Measurements from ENCODE around the gene CARM1.

CARM1 gene

DNA sequence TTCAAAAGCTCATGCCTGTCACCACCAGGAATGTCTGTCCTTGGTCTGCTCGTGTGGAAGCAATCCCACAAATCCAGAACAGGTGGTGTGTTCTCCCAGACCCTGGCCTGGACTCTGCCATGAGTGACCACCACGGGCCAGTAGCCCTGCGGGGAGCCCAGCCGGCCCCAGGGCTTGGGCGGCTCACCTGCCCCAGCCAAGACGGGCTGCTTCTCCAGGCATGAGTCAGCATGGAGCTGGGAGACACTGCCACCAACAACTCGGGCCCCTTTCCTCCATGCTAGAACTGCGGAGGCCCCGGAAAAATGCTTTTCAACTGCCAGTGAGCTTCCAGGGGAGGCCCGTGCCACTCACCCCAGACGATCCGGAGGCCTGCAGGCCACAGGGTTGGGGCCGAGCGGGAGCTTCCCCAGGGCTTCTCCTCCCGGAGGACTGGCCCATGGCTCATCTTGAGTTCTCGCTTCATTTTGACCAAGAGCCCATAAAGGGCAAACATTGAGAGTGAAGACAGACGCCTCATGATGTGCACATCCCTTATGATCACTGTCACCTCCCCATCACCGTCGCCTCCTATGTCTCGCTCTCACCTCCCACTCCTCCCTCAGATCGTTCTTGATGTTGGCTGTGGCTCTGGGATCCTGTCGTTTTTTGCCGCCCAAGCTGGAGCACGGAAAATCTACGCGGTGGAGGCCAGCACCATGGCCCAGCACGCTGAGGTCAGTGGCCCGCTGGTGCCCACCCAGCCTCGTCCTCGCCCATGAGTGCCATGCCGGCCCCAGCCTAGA, 40.4 kb downstream of the CARM1 start:
- no peak for DNase-seq

DNA sequence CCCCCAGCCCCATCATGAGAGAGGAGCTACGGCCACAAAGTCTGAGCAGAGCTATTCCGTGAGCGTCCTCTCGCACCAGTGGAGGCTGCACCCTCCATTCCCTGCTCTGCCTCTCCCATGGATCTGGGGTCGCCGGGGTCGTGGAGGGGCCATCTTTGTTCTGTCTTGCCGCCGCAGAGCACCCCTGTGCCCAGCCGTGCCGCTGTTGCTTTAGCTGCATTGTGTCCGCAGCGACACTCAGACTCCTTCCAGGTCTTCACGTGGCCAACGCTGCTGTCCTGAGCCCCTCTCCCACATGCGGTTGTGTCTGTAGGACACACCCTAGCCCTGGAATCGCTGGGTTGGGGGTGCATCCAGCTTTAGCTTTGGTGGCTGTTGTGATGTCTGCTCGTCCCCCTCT, 41.3 kb downstream of the CARM1 start:
- DNase-seq = no peak

DNA sequence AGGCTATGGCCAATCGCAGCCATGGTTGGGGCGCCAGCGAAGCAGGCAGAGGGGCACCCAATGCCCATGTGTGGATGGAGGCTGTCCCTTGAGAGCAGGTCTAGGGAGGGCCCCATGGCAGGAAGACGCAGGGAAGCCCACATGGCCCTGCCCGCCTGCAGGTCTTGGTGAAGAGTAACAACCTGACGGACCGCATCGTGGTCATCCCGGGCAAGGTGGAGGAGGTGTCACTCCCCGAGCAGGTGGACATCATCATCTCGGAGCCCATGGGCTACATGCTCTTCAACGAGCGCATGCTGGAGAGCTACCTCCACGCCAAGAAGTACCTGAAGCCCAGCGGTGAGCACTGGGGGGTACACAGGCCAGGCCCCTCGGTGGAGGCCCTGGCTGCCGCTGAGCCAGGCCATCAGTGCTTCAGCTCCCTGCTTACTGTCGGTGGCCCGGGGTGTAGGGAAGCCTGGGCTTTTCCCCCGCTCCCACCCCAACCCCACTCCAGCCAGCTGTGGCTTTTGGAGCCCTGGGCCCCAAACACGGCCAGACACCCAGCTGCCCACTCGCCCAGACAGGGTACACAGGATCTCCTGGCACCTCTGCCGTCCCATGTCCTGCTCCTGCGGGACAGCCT, 42.5 kb downstream of the CARM1 start:
- DNase-seq = no peak

DNA sequence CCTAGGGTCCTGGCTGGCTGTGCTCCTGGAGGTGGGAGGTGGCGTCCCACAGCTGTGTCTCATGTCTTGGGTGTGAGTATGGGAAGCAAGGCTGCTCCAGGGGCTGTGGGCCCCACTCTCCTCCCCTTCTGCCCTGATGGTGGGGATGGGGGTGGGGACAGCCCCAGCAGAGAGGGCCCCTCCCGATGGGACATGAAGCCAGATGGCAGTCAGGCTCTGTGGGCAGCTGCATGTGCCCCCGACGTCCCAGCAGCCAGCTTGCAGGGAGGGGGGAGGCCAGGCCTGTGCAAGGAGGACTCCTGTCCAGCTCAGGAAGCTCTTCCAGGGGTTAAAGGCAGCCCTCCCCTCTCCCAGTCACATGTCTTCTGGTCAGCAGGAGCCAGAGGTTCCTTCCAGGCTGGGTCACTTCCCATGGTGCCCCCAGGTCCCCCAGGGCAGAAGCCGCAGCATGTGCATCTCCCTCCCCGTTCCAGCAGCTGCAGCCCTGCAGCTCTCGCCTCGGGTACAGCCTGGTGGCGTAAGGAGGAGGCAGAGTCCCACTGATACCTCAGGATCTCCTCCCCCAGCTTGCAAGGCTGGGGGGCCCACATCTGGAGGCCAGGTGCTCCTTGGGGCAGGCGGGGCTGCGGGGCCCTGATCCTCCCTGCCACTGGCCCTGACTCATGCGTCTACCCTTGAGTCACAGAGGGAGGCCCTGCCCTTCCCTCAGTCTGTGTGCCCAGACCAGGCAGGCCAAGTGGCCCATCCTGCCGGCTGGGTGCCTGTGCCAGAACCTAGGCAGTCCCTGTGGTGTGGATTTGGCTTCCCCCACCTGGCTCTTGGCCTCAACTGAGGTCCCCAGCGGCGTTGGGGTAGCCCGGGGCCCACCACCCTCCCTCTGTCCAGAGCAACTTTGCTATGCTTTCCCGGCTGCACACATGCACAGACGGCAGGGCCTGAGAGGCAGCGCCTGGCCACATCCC, 44.1 kb downstream of the CARM1 start:
- DNase-seq = no peak

DNA sequence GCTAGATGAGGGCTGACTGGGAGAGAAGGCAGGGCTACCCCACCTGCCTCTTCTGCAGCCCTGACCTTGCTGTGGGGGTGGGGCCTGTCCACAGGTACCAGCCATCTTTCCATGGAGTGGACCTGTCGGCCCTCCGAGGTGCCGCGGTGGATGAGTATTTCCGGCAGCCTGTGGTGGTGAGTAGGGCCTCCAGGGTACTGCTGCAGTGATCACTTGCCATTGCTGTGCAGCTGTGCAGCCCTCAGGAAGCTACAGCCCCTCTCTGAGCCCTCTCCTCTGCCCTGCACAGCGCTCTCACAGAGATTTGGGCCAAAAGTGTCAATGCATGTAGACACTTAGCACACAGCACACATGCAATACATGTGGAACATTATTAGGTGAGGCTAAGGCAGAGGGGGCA, 45.2 kb downstream of the CARM1 start:
- DNase-seq = no peak

DNA sequence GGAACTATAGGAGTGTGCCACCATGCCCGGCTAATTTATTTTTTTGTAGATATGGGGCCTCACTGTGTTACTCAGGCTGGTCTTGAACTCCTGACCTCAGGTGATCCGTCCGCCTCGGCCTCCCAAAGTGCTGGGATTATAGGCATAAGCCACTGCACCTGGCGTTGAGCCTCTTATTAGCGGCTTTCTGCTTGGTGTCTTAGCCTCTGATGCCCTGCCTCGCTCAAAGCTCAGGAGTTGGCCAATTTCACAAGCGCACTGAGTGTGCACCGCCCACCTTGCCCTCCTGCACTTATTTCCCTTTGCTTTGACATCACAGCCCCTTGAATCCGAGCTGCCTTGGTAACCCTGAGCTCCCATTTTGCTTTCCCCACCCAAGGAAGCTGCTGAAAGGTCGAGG, 47.0 kb downstream of the CARM1 start:
- no peak for DNase-seq

DNA sequence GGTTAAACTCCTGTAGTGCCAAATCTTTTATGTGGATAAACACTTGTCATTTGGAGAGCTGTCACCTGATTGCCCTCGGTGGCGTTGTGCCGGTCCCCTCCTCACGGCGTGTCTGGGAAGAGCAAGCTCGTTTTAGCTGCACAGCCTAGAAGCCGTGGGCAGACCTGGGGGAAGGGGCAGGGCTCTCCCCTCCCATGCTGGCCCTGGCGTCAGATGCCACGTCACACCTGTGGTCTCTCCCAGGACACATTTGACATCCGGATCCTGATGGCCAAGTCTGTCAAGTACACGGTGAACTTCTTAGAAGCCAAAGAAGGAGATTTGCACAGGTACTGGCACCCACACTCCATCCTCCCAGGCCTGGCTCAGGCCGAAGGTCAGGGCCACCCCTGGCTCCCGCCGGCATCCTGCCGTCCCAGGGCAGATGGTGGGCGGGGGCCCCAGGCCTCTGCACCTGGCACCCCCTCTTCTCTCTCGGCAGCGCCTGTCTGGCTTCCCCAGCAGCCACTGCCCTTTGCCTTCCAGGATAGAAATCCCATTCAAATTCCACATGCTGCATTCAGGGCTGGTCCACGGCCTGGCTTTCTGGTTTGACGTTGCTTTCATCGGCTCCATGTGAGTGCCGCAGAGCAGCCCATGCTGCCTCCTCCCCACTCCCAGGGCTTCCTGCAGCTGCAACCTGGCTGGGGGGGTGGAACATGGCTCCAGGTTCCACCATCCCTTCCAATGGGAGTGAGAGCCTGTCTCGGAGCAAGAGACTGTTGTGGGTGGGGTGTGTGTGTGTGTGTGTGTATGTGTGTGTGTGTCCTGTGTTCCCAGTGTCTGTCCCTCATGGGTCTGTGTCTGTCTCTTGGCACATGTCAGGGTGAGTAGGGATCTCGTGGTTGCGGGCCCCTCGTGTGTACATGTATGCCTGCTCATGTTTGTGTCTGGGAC, 48.3 kb downstream of the CARM1 start:
- DNase-seq = peak; percentile 74

DNA sequence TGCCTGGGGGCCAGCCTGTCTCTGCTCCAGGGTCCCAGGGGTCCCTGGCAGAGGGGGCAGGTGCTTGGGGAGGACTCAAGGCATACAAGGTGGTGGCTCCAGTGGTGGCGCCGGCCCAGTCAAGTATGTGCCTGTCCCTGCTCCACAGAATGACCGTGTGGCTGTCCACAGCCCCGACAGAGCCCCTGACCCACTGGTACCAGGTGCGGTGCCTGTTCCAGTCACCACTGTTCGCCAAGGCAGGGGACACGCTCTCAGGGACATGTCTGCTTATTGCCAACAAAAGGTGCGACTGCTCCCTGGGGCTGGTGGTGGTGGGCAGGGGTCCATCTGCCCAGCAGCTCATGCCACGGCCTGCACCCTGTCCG, 48.9 kb downstream of the CARM1 start:
- DNase-seq = no peak

DNA sequence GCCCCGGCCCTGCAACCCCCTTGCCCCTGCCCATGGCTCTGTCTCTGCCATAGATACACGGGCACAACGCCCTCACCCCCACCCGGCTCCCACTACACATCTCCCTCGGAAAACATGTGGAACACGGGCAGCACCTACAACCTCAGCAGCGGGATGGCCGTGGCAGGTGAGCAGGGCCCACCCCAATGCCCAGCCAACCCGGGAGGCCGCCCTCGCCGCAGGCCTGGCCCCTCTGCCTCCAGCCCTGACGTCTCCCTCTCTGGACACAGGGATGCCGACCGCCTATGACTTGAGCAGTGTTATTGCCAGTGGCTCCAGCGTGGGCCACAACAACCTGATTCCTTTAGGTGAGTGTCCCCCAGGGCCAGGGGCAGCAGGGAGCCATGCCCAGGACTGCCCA, 49.4 kb downstream of the CARM1 start:
- no peak for DNase-seq

DNA sequence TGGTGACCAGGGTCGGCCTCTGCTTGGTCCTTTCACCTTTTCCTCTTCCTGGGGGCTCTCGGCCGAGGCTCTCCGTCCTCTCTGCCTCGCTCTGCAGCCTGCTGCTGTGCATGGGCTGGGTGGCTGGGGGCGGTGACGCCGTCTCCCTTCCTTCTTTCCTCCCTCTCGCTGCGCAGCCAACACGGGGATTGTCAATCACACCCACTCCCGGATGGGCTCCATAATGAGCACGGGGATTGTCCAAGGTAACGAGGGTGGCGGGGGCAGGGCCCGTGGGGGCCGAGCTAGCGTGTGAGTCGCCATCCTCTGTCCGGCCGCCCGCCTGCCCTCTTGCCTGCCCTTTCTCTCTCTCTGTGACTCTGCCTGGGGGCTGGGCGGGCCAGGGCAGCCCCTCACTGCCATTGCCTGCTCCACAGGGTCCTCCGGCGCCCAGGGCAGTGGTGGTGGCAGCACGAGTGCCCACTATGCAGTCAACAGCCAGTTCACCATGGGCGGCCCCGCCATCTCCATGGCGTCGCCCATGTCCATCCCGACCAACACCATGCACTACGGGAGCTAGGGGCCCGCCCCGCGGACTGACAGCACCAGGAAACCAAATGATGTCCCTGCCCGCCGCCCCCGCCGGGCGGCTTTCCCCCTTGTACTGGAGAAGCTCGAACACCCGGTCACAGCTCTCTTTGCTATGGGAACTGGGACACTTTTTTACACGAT, 50.0 kb downstream of the CARM1 start:
- DNase-seq = no peak

DNA sequence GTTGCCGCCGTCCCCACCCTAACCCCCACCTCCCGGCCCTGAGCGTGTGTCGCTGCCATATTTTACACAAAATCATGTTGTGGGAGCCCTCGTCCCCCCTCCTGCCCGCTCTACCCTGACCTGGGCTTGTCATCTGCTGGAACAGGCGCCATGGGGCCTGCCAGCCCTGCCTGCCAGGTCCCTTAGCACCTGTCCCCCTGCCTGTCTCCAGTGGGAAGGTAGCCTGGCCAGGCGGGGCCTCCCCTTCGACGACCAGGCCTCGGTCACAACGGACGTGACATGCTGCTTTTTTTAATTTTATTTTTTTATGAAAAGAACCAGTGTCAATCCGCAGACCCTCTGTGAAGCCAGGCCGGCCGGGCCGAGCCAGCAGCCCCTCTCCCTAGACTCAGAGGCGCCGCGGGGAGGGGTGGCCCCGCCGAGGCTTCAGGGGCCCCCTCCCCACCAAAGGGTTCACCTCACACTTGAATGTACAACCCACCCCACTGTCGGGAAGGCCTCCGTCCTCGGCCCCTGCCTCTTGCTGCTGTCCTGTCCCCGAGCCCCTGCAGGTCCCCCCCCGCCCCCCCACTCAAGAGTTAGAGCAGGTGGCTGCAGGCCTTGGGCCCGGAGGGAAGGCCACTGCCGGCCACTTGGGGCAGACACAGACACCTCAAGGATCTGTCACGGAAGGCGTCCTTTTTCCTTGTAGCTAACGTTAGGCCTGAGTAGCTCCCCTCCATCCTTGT, 50.7 kb downstream of the CARM1 start:
- no peak for DNase-seq

DNA sequence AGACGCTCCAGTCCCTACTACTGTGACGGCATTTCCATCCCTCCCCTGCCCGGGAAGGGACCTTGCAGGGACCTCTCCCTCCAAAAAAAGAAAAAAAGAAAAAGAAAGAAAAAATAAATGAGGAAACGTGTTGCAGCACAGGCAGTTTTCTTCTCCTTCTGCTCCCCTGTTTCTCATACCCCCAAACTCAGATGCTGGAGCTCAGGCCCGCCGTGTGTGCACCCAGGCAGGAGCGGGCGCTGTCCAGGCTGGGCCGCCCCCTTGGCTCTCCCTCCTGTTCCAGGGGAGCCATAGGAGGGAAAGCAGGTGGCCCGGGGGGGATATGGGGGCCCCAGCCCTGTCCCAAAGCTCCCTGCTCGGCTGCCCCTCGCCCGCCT, 51.3 kb downstream of the CARM1 start:
- no peak for DNase-seq

DNA sequence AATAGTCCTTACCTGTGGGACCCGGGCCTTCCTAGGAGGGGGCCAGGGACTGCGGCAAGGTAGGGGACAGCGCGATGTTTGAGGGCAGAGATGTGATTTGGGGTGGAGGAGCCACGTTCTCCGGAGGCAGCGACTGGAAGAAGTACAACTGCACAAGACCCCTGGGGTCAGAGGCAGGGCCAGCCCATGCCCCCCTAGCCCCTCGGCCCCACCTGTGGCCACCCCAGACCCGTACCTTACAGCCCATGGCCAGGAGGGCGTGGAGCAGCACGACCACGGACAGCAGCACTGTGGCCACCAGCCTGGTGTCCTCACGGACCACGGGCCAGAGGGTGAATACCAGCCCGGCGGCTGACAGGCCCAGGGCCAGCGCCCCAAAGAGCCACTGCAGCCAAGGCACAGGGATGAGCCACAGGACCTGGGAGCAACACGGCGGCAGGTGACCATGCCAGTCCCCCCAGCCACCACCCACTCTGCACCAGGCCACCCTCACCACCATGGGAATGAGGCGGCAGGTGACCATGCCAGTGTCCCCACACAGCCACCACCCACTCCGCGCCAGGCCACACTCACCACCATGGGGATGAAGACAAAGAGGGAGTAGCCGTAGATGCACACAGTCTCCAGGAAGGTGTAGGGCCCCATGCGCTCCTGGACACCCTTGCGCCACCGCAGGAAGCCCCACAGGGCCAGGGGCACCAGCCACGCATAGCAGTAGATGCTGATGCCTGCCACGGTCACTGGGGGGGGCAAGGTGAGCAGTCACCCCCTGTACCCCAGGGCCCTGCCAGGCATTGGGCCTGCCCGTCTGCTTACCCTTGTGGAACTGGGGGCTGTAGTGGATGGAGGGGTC, 52.1 kb downstream of the CARM1 start:
- no peak for DNase-seq

DNA sequence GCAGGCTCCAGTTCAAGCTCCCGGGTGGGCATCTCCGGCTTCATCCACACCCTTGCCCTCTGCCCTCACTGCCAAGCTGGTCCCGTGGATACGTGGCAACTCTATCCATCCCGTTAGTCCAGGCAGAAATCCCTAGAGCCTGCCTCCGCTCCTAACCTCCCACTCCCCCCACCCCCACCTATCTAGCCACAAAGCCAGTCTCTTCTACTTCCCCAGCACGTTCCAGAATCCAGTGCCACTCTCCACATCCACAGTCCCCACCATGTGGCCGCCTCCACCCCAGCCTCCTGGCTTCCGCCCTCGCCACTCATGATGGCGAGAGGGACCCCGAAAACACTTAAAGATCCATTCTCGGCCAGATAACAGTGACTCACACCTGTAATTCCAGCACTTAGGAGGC, 53.2 kb downstream of the CARM1 start:
- DNase-seq = no peak

DNA sequence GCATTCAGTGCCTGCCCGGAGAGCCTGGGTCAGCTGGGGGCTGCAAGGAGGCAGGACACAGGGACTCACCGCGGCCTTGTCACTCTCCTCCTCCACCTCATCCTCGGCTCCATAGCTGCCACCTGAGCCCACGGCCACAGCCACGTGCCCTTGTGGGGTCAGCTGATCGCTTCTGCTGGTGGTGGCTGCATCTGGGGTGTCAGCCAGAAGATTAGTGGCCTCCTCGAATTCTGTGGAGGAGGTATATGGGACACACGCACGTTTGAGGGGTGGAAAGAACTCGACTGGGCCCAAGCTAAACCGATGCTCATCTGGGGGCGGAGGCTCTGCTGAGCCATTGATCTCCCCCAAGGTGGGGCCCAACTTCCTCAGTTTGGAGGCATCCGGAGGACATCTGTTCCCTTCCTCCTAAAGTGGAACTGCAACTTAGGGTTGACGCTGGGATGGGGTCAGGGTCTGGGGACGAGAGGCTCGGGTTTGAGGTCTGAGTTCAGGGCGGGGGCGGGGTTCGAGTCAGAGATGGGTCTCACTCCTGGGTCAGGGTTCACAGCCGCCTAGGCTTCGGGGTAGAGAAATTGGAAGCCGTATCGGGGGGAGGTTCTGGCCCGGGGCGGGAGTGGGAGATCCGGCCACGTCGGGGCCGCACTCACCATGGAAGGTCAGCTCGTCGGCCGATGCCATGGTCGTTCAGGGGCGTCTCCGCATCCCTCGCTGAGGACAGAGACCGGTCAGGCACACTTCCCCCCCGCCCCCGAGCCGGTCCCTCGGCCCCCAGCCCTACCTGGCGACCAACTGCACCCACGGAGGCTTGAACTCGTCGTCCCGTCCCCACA, 56.6 kb downstream of the CARM1 start:
- DNase-seq = no peak

DNA sequence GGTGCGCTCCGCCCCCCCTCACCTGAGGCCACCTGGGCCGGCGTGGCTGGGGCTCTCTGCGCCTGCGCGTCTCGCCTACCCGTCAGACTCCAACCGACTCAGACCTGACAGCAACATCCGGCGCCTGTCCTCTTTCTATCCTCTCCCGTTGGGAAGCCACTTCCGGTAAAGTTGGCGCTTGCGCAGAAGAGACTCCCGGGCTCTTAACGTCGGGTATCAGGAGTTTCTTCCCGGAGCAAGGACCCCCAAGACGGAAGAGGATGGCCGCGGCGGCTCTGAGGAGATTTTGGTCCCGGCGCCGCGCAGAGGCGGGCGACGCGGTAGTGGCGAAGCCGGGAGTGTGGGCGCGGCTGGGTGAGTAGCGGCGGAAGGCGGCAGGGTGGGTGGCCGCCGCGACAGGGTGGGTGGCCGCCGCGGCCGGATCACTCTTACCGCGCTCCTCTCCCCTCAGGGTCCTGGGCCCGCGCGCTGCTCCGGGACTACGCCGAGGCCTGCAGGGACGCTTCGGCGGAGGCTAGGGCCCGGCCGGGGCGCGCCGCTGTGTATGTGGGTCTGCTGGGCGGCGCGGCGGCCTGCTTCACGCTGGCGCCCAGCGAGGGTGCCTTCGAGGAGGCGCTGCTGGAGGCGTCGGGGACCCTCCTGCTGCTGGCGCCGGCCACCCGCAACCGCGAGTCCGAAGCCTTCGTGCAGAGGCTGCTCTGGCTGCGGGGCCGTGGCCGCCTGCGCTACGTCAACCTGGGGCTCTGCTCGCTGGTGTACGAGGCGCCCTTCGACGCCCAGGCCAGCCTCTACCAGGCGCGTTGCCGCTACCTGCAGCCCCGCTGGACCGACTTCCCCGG, 57.4 kb downstream of the CARM1 start, which contains the start of the genes TIMM29 and YIPF2:
Gene TIMM29, plus strand, starts transcription at position 249 of the 839 bp plus-strand sequence. Its CDS starts 12 bp downstream, at position 261.
Gene YIPF2, minus strand, starts transcription at position 77 of the 839 bp plus-strand sequence. CDS start 229 bp downstream, outside the sequence.
- peak; percentile 97 for DNase-seq

DNA sequence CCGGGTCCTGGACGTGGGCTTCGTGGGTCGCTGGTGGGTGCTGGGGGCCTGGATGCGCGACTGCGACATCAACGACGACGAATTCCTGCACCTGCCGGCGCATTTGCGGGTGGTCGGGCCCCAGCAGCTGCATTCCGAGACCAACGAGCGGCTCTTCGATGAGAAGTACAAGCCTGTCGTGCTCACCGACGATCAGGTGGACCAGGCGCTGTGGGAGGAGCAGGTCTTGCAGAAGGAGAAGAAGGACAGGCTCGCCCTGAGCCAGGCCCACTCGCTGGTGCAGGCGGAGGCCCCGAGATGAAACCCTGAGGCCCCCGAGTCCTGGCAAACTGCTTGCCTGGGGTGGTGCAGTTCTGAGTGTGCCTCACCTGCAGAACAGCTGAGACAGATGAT, 58.0 kb downstream of the CARM1 start:
- DNase-seq = no peak

Data from NCI-H2107 (cell line).